ENCODE results near the gene PLXNA4. TPM values are rescaled to one million over a fixed set of nuclear protein-coding genes. Genes with fewer than 3 reads are reported as not detected.

PLXNA4 gene
- total and polyA plus RNA-seq, 2 experiments from 2014 or later = 0.08 to 0.80 TPM

DNA sequence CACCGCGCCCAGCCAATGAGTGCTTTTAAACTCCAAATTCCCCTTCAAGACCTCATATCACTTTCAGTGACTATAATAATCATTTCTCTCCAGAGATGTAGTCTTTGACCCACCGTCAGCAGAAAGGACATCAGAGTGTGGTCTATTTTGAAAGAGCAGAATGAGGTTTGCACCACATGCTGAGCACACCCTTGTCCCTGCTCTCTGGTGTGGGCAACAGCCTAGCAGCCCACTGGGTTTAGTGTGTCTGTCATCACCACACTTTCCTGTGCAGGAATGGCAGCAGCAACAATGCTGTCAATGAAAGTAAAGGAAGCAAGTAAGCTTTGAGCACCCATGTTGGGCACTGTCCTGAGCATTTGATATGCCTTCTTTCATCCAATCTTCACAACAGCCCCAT lies 122.4 kb downstream of the PLXNA4 start:
- no peaks in the 10 kb centered on the region for H3K27me3 Mint-ChIP-seq (ENCODE audit: insufficient read depth, low read depth, poor library complexity)

GRCh38 chr7:132451161-132451560 lies 125.1 kb downstream of the PLXNA4 start:
- Histone ChIP-seq H3K79me2 (replicated peaks; ENCODE audit: insufficient read depth) (no peaks in the 10 kb centered on the region), H3K4me3 (no peak overlapping the region), H2AFZ (no peak overlapping the region), H3K36me3 (ENCODE audit: insufficient read depth) (no peaks in the 10 kb centered on the region), H3F3A (replicated peaks; ENCODE audit: low read depth) (no peaks in the 10 kb centered on the region), H3K27me3 (ENCODE audit: insufficient read depth) (no peaks in the 10 kb centered on the region), H4K20me1 (replicated peaks; ENCODE audit: insufficient read depth) (no peaks in the 10 kb centered on the region), H3K4me2 (no peak overlapping the region), H3K9me2 (ENCODE audit: insufficient read depth) (no peaks in the 10 kb centered on the region), H3K4me1 (ENCODE audit: insufficient read depth) (peaks cover 10% of the 10 kb centered on the region), H3K27ac (ENCODE audit: low read depth) (no peak overlapping the region)
- H3K36me3 Mint-ChIP-seq (ENCODE audit: low read depth) = no peaks in the 10 kb centered on the region
- H3K4me1 Mint-ChIP-seq = peaks cover 13% of the 10 kb centered on the region
- H3K4me3 Mint-ChIP-seq = no peak overlapping the region
- ATAC-seq = no peak
- no peak overlapping the region for H3K27ac Mint-ChIP-seq
- no peaks in the 10 kb centered on the region for H3K27me3 Mint-ChIP-seq (ENCODE audit: insufficient read depth, low read depth, poor library complexity)
- TF ChIP-seq POLR2AphosphoS5 (IDR thresholded peaks at IDR 0.05; ENCODE audit: low read depth) (no peak), ZNF331 (CRISPR knock-in tag; IDR thresholded peaks at IDR 0.05; ENCODE audit: low read depth) (no peak), ZNF114 (CRISPR knock-in tag; IDR thresholded peaks at IDR 0.05) (no peak), NANOG (IDR thresholded peaks at IDR 0.05; ENCODE audit: borderline replicate concordance) (no peak), EZH2phosphoT487 (IDR thresholded peaks at IDR 0.05; ENCODE audit: unreplicated experiment) (no peak)
- no peaks in the 10 kb centered on the region for H3K9me3 Mint-ChIP-seq
- DNase-seq (ENCODE audit: low spot score) = no peak

More for the DNA sequence above, 122.4 kb downstream of the PLXNA4 start:
- H3K79me2 ChIP-seq (replicated peaks; ENCODE audit: insufficient read depth) = no peaks in the 10 kb centered on the region
- H3K27ac ChIP-seq (ENCODE audit: low read depth) = no peak overlapping the region
- no peaks in the 10 kb centered on the region for H3F3A ChIP-seq (replicated peaks; ENCODE audit: low read depth)
- Mint-ChIP-seq H3K36me3 (ENCODE audit: low read depth) (no peaks in the 10 kb centered on the region), H3K27ac (no peak overlapping the region), H3K9me3 (no peaks in the 10 kb centered on the region), H3K4me3 (no peak overlapping the region), H3K4me1 (no peaks in the 10 kb centered on the region; the same call in 1 of the 3 replicates)
- no peaks in the 10 kb centered on the region for H3K9me2 ChIP-seq (ENCODE audit: insufficient read depth)
- H3K4me3 ChIP-seq = no peak overlapping the region
- no peaks in the 10 kb centered on the region for H4K20me1 ChIP-seq (replicated peaks; ENCODE audit: insufficient read depth)
- no peaks in the 10 kb centered on the region for H3K27me3 ChIP-seq (ENCODE audit: insufficient read depth)
- H2AFZ ChIP-seq = no peak overlapping the region
- H3K4me2 ChIP-seq = no peak overlapping the region
- H3K4me1 ChIP-seq (ENCODE audit: insufficient read depth) = no peaks in the 10 kb centered on the region
- H3K36me3 ChIP-seq (ENCODE audit: insufficient read depth) = no peaks in the 10 kb centered on the region
- TF ChIP-seq ZNF114 (CRISPR knock-in tag; IDR thresholded peaks at IDR 0.05) (no peak), REST (IDR thresholded peaks at IDR 0.05; ENCODE audit: unreplicated experiment) (no peak)
- ATAC-seq (no peak), DNase-seq (ENCODE audit: low spot score) (no peak)

DNA sequence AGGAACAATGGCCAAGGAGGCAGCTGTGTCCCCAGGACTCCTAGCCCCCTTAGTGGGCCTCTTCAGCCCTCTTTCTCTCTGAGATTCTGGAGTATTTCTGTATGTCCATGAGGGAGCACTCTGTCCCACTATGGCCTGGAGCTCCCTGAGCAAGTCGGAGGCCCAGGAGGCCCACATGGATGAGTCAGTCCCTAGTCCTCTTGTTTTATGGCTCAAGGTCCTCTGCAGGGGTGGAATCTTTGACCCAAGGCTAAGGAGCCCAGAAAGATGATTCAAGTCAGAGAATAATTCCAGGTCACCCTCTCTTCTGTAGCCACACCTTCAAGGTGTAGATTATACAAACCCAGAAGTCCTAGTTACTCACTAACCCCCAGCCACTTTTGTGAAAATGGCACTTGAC lies 125.6 kb downstream of the PLXNA4 start:
- no peaks in the 10 kb centered on the region for H3F3A ChIP-seq (replicated peaks; ENCODE audit: low read depth)
- H3K4me2 ChIP-seq = no peak overlapping the region
- no peaks in the 10 kb centered on the region for H3K9me3 Mint-ChIP-seq
- H3K36me3 ChIP-seq (ENCODE audit: insufficient read depth) = no peaks in the 10 kb centered on the region
- H4K20me1 ChIP-seq (replicated peaks; ENCODE audit: insufficient read depth) = no peaks in the 10 kb centered on the region
- H2AFZ ChIP-seq = no peak overlapping the region
- H3K27ac Mint-ChIP-seq = no peak overlapping the region
- no peak overlapping the region for H3K27ac ChIP-seq (ENCODE audit: low read depth)
- no peaks in the 10 kb centered on the region for H3K36me3 Mint-ChIP-seq (ENCODE audit: low read depth)
- no peak for ATAC-seq
- H3K4me1 Mint-ChIP-seq = peaks cover 15% of the 10 kb centered on the region
- H3K27me3 ChIP-seq (ENCODE audit: insufficient read depth) = no peaks in the 10 kb centered on the region
- H3K4me1 ChIP-seq (ENCODE audit: insufficient read depth) = peaks cover 10% of the 10 kb centered on the region
- H3K9me2 ChIP-seq (ENCODE audit: insufficient read depth) = no peaks in the 10 kb centered on the region
- no peaks in the 10 kb centered on the region for H3K27me3 Mint-ChIP-seq (ENCODE audit: insufficient read depth, low read depth, poor library complexity)
- H3K4me3 Mint-ChIP-seq = no peak overlapping the region
- H3K79me2 ChIP-seq (replicated peaks; ENCODE audit: insufficient read depth) = no peaks in the 10 kb centered on the region
- DNase-seq (ENCODE audit: low spot score) = no peak
- TF ChIP-seq NANOG (IDR thresholded peaks at IDR 0.05; ENCODE audit: borderline replicate concordance) (no peak), EZH2phosphoT487 (IDR thresholded peaks at IDR 0.05; ENCODE audit: unreplicated experiment) (no peak), JUNB (IDR thresholded peaks at IDR 0.05; ENCODE audit: unreplicated experiment) (no peak), ZNF331 (CRISPR knock-in tag; IDR thresholded peaks at IDR 0.05; ENCODE audit: low read depth) (no peak), POLR2AphosphoS5 (IDR thresholded peaks at IDR 0.05; ENCODE audit: low read depth) (no peak), CREB1 (CRISPR knock-in tag; IDR thresholded peaks at IDR 0.05; ENCODE audit: low read depth) (no peak), STAT1 (IDR thresholded peaks at IDR 0.05; ENCODE audit: unreplicated experiment) (no peak)
- TF ChIP-seq, protein P1, sequence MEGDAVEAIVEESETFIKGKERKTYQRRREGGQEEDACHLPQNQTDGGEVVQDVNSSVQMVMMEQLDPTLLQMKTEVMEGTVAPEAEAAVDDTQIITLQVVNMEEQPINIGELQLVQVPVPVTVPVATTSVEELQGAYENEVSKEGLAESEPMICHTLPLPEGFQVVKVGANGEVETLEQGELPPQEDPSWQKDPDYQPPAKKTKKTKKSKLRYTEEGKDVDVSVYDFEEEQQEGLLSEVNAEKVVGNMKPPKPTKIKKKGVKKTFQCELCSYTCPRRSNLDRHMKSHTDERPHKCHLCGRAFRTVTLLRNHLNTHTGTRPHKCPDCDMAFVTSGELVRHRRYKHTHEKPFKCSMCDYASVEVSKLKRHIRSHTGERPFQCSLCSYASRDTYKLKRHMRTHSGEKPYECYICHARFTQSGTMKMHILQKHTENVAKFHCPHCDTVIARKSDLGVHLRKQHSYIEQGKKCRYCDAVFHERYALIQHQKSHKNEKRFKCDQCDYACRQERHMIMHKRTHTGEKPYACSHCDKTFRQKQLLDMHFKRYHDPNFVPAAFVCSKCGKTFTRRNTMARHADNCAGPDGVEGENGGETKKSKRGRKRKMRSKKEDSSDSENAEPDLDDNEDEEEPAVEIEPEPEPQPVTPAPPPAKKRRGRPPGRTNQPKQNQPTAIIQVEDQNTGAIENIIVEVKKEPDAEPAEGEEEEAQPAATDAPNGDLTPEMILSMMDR (conservative IDR thresholded peaks at IDR 0.05; ENCODE audit: low read depth in 2 of 2) = no peak
- TF ChIP-seq, protein P2, sequence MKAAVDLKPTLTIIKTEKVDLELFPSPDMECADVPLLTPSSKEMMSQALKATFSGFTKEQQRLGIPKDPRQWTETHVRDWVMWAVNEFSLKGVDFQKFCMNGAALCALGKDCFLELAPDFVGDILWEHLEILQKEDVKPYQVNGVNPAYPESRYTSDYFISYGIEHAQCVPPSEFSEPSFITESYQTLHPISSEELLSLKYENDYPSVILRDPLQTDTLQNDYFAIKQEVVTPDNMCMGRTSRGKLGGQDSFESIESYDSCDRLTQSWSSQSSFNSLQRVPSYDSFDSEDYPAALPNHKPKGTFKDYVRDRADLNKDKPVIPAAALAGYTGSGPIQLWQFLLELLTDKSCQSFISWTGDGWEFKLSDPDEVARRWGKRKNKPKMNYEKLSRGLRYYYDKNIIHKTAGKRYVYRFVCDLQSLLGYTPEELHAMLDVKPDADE (IDR thresholded peaks at IDR 0.05) = no peak
- no peak overlapping the region for H3K4me3 ChIP-seq

Data from GM23338 (cell line).